Panc1 (cell line): ENCODE results near the gene NR3C1. TPM values are rescaled to one million over a fixed set of nuclear protein-coding genes. Genes with fewer than 3 reads are reported as not detected.

ENCODE experiments used
- ATAC-seq: fragments of 200-7000 bp; cut with Tn5 transposase; 2 replicates; pipeline ENCODE4 v1.9.1; 2020; ENCODE audit warnings: mild to moderate bottlenecking, moderate library complexity
- BruUV-seq: library from RNA; stranded (reverse); fragments of 400-500 nt; replicated peaks from 2 replicates; lab custom pipeline; 2021; lab: Mats Ljungman, UMichigan
- CTCF ChIA-PET: fragments of 300-600 bp; sonication (Branson Sonifier 250); formaldehyde crosslinking; loops from one replicate; lab custom pipeline; 2022; ENCODE audit warnings: antibody characterized with exemption; lab: Charles Lee
- POLR2A ChIA-PET: fragments of 300-600 bp; sonication (Branson Sonifier 250); formaldehyde crosslinking; loops from one replicate; lab custom pipeline; 2022; ENCODE audit warnings: antibody characterized with exemption; lab: Charles Lee
- DNase-seq: peaks from one replicate; pipeline ENCODE4 v3.0.0-alpha.2; 2010; ENCODE audit warnings: low read depth, low spot score
- H3K27ac ChIP-seq: 2 replicates; pipeline ENCODE4 v1.5.1; 2011; ENCODE audit warnings: mild to moderate bottlenecking, low read length, inconsistent platforms
- H3K27me3 ChIP-seq: fragments of 200-500 bp; sonication (Bioruptor generic); 2 replicates; pipeline ENCODE4 v1.6.0; 2014; ENCODE audit warnings: low read length, inconsistent platforms; ENCODE audit not compliant: control insufficient read depth, insufficient read depth
- H3K36me3 ChIP-seq: fragments of 200-500 bp; sonication (Bioruptor generic); 2 replicates; pipeline ENCODE4 v1.5.1; 2014; ENCODE audit warnings: inconsistent platforms, mild to moderate bottlenecking, low read length, moderate library complexity; ENCODE audit not compliant: control insufficient read depth, insufficient read depth
- H3K4me1 ChIP-seq: 2 replicates; pipeline ENCODE4 v1.5.1; 2011; ENCODE audit warnings: inconsistent platforms, mild to moderate bottlenecking, low read length, moderate library complexity; ENCODE audit not compliant: control insufficient read depth, insufficient read depth
- H3K4me3 ChIP-seq, 2 experiments: 2 replicates each; pipeline ENCODE4 v1.5.1; 2011 to 2012; ENCODE audit warnings: low read depth in 2 of 2, low read length in 2 of 2, mild to moderate bottlenecking in 2 of 2, inconsistent platforms in 1 of 2, moderate library complexity in 1 of 2
- H3K9me3 ChIP-seq: fragments of 200-500 bp; sonication (Bioruptor generic); 2 replicates; pipeline ENCODE4 v1.5.1; 2014; ENCODE audit warnings: low read depth, mild to moderate bottlenecking, inconsistent platforms, low read length, moderate library complexity; ENCODE audit not compliant: control insufficient read depth, insufficient read depth
- POLR2AphosphoS5 ChIP-seq: IDR thresholded peaks from 2 replicates; pipeline ENCODE4 v1.6.1; 2012; ENCODE audit warnings: mild to moderate bottlenecking, low read depth, low read length, moderate library complexity
- SIN3A ChIP-seq: IDR thresholded peaks from 2 replicates; pipeline ENCODE4 v1.6.1; 2012; ENCODE audit warnings: low read depth, mild to moderate bottlenecking, low read length, moderate library complexity, borderline replicate concordance; ENCODE audit not compliant: insufficient read depth
- TCF7L2 ChIP-seq: IDR thresholded peaks from 2 replicates; pipeline ENCODE4 v1.6.1; 2011; ENCODE audit warnings: mild to moderate bottlenecking, low read depth, low read length, inconsistent platforms
- in situ Hi-C: cut with HindIII; loops from 2 replicates; pipeline ENCODE4 v1.10.0; 2016; ENCODE audit warnings: low sequenced_read_pairs, low pct_unique_long_range_greater_than_20kb
- intact Hi-C: fragments of 100-400 bp; cut with micrococcal nuclease; formaldehyde crosslinking; loops from one replicate; pipeline ENCODE4 v1.10.0; 2022; ENCODE audit not compliant: unreplicated experiment
- total RNA-seq: library from RNA; stranded (reverse); gene quantifications from one replicate; pipeline ENCODE4 v1.2.1, GENCODE V29; 2021; ENCODE audit not compliant: unreplicated experiment
- TF ChIP-seq, protein P1 (sequence below): fragments of 450-650 bp; IDR thresholded peaks from 2 replicates; pipeline ENCODE4 v1.5.1; 2017; ENCODE audit warnings: mild to moderate bottlenecking
- TF ChIP-seq, protein P2 (sequence below), 2 experiments: IDR thresholded peaks; 2 replicates each; pipeline ENCODE4 v1.6.1; 2011 to 2012; ENCODE audit warnings: low read depth in 2 of 2, control low read depth in 1 of 2, low read length in 1 of 2, mild to moderate bottlenecking in 1 of 2, moderate library complexity in 1 of 2; ENCODE audit not compliant: insufficient read depth in 1 of 2

The NR3C1 gene
- total RNA-seq, 1 experiment from 2014 or later = 52.6 TPM

DNA sequence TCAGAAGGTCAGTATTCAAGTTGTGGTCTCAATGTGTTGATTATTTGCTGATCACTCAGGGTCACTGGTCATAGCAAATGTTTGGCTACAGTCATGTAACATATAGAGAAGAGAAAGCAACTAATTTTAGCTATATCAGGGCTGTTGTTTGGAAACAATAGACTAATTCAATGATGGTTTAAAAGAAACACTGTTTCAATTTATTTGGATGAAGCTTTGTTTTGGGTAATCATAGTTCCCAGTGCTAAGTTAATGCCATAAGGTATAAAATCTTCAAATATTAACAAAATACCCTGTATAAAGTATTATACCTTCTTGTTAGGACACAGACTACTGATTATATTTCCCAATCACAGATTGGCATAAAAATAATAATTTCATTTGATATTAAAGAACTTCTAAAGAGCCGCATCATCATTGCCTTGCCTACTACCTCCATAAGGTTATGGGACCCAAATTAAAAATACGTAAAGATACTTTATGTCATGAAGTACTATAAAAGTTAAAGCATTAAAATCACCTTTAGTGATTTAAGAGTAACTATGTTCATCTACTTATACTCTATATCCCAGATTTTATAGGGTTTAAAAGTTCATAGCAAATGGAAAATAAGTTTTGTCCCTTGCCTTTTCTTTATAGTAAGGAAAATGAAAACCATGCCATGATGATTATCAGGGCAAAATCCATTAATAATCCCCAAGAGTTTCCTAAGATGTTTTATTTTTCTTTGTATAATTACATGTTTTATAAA, 6.0 kb downstream of the NR3C1 start:
- intact Hi-C loops (loop anchor here (10.0 kb wide), 1 partner anchor 93 kb away; no protein-coding TSS in a partner anchor), in situ Hi-C loops (no loop called here)
- peak overlapping the region; percentile 12 to 91; a peak in 3 of 4 replicates for H3K4me3 ChIP-seq
- H3K36me3 ChIP-seq = peaks cover 8% of the 10 kb centered on the region
- no peaks in the 10 kb centered on the region for H3K9me3 ChIP-seq
- DNase-seq = no peak
- ChIA-PET POLR2A (interaction anchor here (0.6 kb wide), 1 partner anchor 284 kb away, joined by 3 read pairs; no protein-coding TSS in a partner anchor), CTCF (no interaction called here)
- TF ChIP-seq, protein P1, sequence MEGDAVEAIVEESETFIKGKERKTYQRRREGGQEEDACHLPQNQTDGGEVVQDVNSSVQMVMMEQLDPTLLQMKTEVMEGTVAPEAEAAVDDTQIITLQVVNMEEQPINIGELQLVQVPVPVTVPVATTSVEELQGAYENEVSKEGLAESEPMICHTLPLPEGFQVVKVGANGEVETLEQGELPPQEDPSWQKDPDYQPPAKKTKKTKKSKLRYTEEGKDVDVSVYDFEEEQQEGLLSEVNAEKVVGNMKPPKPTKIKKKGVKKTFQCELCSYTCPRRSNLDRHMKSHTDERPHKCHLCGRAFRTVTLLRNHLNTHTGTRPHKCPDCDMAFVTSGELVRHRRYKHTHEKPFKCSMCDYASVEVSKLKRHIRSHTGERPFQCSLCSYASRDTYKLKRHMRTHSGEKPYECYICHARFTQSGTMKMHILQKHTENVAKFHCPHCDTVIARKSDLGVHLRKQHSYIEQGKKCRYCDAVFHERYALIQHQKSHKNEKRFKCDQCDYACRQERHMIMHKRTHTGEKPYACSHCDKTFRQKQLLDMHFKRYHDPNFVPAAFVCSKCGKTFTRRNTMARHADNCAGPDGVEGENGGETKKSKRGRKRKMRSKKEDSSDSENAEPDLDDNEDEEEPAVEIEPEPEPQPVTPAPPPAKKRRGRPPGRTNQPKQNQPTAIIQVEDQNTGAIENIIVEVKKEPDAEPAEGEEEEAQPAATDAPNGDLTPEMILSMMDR = no peak
- TF ChIP-seq, protein P2, sequence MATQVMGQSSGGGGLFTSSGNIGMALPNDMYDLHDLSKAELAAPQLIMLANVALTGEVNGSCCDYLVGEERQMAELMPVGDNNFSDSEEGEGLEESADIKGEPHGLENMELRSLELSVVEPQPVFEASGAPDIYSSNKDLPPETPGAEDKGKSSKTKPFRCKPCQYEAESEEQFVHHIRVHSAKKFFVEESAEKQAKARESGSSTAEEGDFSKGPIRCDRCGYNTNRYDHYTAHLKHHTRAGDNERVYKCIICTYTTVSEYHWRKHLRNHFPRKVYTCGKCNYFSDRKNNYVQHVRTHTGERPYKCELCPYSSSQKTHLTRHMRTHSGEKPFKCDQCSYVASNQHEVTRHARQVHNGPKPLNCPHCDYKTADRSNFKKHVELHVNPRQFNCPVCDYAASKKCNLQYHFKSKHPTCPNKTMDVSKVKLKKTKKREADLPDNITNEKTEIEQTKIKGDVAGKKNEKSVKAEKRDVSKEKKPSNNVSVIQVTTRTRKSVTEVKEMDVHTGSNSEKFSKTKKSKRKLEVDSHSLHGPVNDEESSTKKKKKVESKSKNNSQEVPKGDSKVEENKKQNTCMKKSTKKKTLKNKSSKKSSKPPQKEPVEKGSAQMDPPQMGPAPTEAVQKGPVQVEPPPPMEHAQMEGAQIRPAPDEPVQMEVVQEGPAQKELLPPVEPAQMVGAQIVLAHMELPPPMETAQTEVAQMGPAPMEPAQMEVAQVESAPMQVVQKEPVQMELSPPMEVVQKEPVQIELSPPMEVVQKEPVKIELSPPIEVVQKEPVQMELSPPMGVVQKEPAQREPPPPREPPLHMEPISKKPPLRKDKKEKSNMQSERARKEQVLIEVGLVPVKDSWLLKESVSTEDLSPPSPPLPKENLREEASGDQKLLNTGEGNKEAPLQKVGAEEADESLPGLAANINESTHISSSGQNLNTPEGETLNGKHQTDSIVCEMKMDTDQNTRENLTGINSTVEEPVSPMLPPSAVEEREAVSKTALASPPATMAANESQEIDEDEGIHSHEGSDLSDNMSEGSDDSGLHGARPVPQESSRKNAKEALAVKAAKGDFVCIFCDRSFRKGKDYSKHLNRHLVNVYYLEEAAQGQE (IDR thresholded peaks at IDR 0.05; ENCODE audit: insufficient read depth in 1 of 2, low read depth in 2 of 2, low read length in 1 of 2) = no peak
- TF ChIP-seq TCF7L2 = no peak
- no peak for TF ChIP-seq SIN3A
- no peak for TF ChIP-seq POLR2AphosphoS5
- H3K27me3 ChIP-seq = no peaks in the 10 kb centered on the region
- no TSS peak for BruUV-seq
- ATAC-seq = no peak
- H3K4me1 ChIP-seq = peaks cover 60% of the 10 kb centered on the region
- peak overlapping the region; percentile 73; the same call in 1 of the 2 replicates for H3K27ac ChIP-seq

DNA sequence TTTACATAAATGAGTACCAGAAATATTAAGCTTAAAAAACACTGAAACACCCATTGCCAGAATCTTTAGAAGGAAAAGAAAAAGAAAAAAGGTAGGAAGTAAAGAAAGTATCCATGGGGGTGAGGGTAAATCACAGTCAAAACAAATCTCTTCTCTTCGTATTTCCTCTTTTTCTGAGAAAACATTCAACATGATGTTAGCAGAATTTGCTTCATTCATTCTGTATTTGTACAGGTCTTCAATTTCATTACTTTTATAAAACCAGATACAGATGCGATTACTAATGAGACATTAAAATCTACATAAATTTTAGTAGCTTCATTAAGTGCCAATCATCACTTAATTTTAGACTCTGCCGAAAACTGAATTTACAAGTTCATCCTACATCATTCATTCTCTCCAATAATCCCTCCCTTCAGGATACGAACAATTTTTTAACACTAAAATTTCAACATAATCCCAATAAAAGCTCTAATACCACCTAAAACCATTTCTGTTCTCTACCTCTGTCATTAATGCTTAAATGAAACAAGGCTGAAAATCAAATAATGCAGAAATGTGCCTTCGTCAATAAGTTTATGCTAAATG, 7.0 kb downstream of the NR3C1 start:
- no peak for DNase-seq
- in situ Hi-C loops (no loop called here), intact Hi-C loops (loop anchor here (10.0 kb wide), 1 partner anchor 92 kb away; no protein-coding TSS in a partner anchor)
- Histone ChIP-seq H3K9me3 (no peaks in the 10 kb centered on the region), H3K4me3 (peak overlapping the region in 1 of 2 experiments; percentile 91; a peak in 3 of 4 replicates), H3K4me1 (peaks cover 60% of the 10 kb centered on the region), H3K27ac (peak overlapping the region; percentile 73; the same call in 1 of the 2 replicates), H3K36me3 (peaks cover 8% of the 10 kb centered on the region; the same call in 1 of the 2 replicates), H3K27me3 (no peaks in the 10 kb centered on the region)
- BruUV-seq = no TSS peak
- TF ChIP-seq SIN3A = no peak
- no peak for TF ChIP-seq POLR2AphosphoS5
- TF ChIP-seq, protein P2 (IDR thresholded peaks at IDR 0.05; ENCODE audit: insufficient read depth in 1 of 2, low read depth in 2 of 2, low read length in 1 of 2) = no peak
- TF ChIP-seq TCF7L2 = no peak
- TF ChIP-seq, protein P1 = no peak
- POLR2A ChIA-PET = no interaction called here
- CTCF ChIA-PET = no interaction called here
- no peak for ATAC-seq
